Nephron progenitor cell (in vitro differentiated cells): ENCODE data around the gene GATA6.
A peak's percentile ranks its signal among the peaks of the same experiment; 100 is the strongest.

ENCODE experiments used
- DNase-seq: peaks from one replicate; pipeline ENCODE4 v3.0.0; 2021
- H3K27ac Mint-ChIP-seq: 2 replicates; pipeline ENCODE4 v1.8.0; 2021; ENCODE audit warnings: mild to moderate bottlenecking, moderate library complexity, mixed read lengths
- H3K27me3 Mint-ChIP-seq: 2 replicates; pipeline ENCODE4 v1.8.0; 2021; ENCODE audit warnings: mild to moderate bottlenecking, low read depth, mixed read lengths; ENCODE audit not compliant: poor library complexity
- H3K36me3 Mint-ChIP-seq: 2 replicates; pipeline ENCODE4 v1.8.0; 2021; ENCODE audit warnings: low read depth, mixed read lengths
- H3K4me1 Mint-ChIP-seq: 2 replicates; pipeline ENCODE4 v1.8.0; 2021; ENCODE audit warnings: mixed read lengths
- H3K4me3 Mint-ChIP-seq: 2 replicates; pipeline ENCODE4 v1.8.0; 2021; ENCODE audit warnings: mild to moderate bottlenecking, moderate library complexity, mixed read lengths
- H3K9me3 Mint-ChIP-seq: 2 replicates; pipeline ENCODE4 v1.8.0; 2021; ENCODE audit warnings: mild to moderate bottlenecking, moderate library complexity, mixed read lengths
- CTCF ChIP-seq: fragments of 200-600 bp; sonication (generic); IDR thresholded peaks from 2 replicates; pipeline ENCODE4 v1.5.0; 2021; ENCODE audit warnings: antibody characterized with exemption

Gene GATA6

GRCh38 chr18:22207021-22207758 lies 37.8 kb downstream of the GATA6 start:
- peak overlapping the region; percentile 27 for H3K4me3 Mint-ChIP-seq
- no peak overlapping the region for H3K27ac Mint-ChIP-seq
- TF ChIP-seq CTCF: no peak
- H3K4me1 Mint-ChIP-seq: peaks cover 62% of the 10 kb centered on the region
- no peaks in the 10 kb centered on the region for H3K36me3 Mint-ChIP-seq
- DNase-seq: no peak
- H3K27me3 Mint-ChIP-seq: peaks cover 23% of the 10 kb centered on the region
- H3K9me3 Mint-ChIP-seq: no peaks in the 10 kb centered on the region

- Mint-ChIP-seq H3K27ac (peak overlapping the region; percentile 21), H3K9me3 (no peaks in the 10 kb centered on the region), H3K4me1 (peaks cover 47% of the 10 kb centered on the region), H3K36me3 (no peaks in the 10 kb centered on the region), H3K27me3 (peaks cover 26% of the 10 kb centered on the region), H3K4me3 (no peak overlapping the region)
- TF ChIP-seq CTCF: no peak
- no peak for DNase-seq
These were observed 40.9 kb downstream of the GATA6 start for GRCh38 chr18:22210311-22210754.

GRCh38 chr18:22211657-22212056 lies 42.3 kb downstream of the GATA6 start:
- Mint-ChIP-seq H3K4me3 (no peak overlapping the region), H3K27me3 (peaks cover 24% of the 10 kb centered on the region), H3K4me1 (peaks cover 48% of the 10 kb centered on the region), H3K27ac (no peak overlapping the region), H3K36me3 (no peaks in the 10 kb centered on the region), H3K9me3 (no peaks in the 10 kb centered on the region)
- no peak for TF ChIP-seq CTCF
- DNase-seq: no peak

- no peak overlapping the region for H3K4me3 Mint-ChIP-seq
- H3K9me3 Mint-ChIP-seq: no peaks in the 10 kb centered on the region
- no peaks in the 10 kb centered on the region for H3K36me3 Mint-ChIP-seq
- DNase-seq: no peak
- no peak for TF ChIP-seq CTCF
- H3K27ac Mint-ChIP-seq: peak overlapping the region; percentile 78
- H3K27me3 Mint-ChIP-seq: peaks cover 7% of the 10 kb centered on the region
- H3K4me1 Mint-ChIP-seq: peaks cover 59% of the 10 kb centered on the region
These were observed 44.1 kb downstream of the GATA6 start for GRCh38 chr18:22213333-22213973.

- Mint-ChIP-seq H3K4me1 (peaks cover 56% of the 10 kb centered on the region), H3K27ac (no peak overlapping the region), H3K4me3 (no peak overlapping the region), H3K36me3 (no peaks in the 10 kb centered on the region), H3K27me3 (peaks cover 16% of the 10 kb centered on the region), H3K9me3 (no peaks in the 10 kb centered on the region)
- no peak for TF ChIP-seq CTCF
- no peak for DNase-seq
These were observed 45.5 kb downstream of the GATA6 start for GRCh38 chr18:22214731-22215528.
